ENCODE data around the gene ZNF618. TPM values are rescaled to one million over a fixed set of nuclear protein-coding genes. Genes with fewer than 3 reads are reported as not detected.

Gene ZNF618
- total RNA-seq, 4 donors from 2014 or later, result 0.26 to 1.2 (median 1.0) TPM

DNA sequence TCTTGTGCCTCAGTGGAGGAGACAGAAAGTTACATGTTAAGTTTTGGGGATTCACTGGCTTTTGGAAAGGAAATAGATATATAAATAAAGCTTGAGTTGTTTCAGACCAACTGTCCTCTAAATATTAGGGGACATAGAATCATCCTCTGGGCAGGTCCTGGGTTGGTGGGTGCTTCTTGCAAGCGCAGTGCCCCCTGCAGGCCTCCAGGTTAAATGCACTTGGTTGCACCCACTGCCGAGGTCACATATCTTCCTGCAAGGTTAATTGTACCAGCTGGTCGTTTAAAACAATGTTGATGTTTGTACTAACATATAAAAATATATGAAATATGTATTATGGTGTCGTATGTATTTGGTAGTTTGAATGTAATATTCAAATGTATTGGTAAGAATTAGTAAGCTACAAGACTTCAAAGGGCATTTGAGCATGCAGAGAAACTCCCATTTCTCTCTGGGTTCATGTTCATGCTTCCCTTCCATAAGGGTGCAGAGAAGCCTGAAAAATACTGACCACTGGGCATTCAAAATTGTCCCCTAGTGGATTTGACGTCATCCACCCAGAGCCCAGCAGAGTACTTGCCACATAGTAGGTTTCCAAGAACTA, 87.0 kb downstream of the ZNF618 start:
- H3K9me3 ChIP-seq, result no peaks in the 10 kb centered on the region
- peak; percentile 49 to 56 for ATAC-seq
- no peaks in the 10 kb centered on the region for H3K36me3 ChIP-seq
- peaks cover 0 to 10% of the 10 kb centered on the region in 2 donors for H3K4me1 ChIP-seq
- no peak overlapping the region for H3K4me3 ChIP-seq
- DNase-seq, result peak in 1 of 2 donors; percentile 32
- intact Hi-C loops (cut with DNase I; ENCODE audit: low total_unique reads) (loop anchor here (2.0 kb wide), 2 partner anchors 110 to 156 kb away; no protein-coding TSS in a partner anchor), in situ Hi-C loops (cut with MboI; ENCODE audit: low sequenced_read_pairs in 4 of 4) (loop anchor here in 3 of 4 donors (10.0 kb wide), 1 partner anchor 158 kb away; no protein-coding TSS in a partner anchor)
- no peak for TF ChIP-seq POLR2A (IDR thresholded peaks at IDR 0.05)
- TF ChIP-seq, protein P1, sequence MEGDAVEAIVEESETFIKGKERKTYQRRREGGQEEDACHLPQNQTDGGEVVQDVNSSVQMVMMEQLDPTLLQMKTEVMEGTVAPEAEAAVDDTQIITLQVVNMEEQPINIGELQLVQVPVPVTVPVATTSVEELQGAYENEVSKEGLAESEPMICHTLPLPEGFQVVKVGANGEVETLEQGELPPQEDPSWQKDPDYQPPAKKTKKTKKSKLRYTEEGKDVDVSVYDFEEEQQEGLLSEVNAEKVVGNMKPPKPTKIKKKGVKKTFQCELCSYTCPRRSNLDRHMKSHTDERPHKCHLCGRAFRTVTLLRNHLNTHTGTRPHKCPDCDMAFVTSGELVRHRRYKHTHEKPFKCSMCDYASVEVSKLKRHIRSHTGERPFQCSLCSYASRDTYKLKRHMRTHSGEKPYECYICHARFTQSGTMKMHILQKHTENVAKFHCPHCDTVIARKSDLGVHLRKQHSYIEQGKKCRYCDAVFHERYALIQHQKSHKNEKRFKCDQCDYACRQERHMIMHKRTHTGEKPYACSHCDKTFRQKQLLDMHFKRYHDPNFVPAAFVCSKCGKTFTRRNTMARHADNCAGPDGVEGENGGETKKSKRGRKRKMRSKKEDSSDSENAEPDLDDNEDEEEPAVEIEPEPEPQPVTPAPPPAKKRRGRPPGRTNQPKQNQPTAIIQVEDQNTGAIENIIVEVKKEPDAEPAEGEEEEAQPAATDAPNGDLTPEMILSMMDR (IDR thresholded peaks at IDR 0.05 in 4 of 5, conservative IDR thresholded peaks at IDR 0.05 in 1 of 5), result peak; percentile 54 to 79 (median 64)
- no peaks in the 10 kb centered on the region for H3K27me3 ChIP-seq
- no peak overlapping the region for H3K27ac ChIP-seq

DNA sequence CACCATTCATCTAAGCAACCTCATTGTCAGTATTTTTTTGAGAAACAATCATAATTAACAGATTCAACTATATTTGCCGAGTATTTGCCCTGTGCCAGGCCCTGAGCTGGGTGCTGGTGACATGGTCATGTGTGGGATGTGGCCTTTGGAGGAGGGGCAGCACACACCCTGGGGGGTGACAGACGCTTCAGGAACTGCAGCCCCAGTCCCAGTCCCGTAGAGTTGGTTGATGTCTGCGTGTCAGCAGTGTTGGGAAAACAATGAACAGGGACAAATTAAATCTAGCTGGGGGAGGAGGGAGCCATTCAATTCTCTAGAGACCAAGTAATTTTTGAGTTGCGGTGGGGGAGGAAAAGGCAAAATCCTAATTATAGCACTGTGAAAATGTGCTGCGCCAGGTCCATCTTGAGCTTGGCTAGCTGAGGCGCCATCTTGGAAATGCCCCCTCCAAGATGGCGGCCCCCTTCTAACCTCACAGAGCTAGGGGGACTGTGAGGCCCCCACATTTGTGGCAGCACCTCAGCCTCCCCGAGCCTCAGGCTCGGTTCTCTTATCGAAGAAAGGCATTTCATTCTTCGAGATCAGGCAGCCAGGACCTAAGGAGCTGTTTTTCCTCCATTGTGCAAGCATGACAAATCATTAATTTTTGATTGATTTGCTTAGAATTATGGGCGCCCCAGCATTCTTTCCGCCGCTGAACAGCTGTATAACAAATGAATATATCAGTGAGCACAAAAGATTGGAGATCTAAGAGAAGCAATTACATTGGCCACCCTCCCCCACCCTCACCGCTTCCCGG, 87.8 kb downstream of the ZNF618 start:
- Histone ChIP-seq H3K4me3 (no peak overlapping the region), H3K4me1 (peaks cover 0 to 10% of the 10 kb centered on the region in 2 donors)
- intact Hi-C loops (cut with DNase I; ENCODE audit: low total_unique reads), result loop anchor here (2.0 kb wide), 2 partner anchors 111 to 157 kb away; no protein-coding TSS in a partner anchor

DNA sequence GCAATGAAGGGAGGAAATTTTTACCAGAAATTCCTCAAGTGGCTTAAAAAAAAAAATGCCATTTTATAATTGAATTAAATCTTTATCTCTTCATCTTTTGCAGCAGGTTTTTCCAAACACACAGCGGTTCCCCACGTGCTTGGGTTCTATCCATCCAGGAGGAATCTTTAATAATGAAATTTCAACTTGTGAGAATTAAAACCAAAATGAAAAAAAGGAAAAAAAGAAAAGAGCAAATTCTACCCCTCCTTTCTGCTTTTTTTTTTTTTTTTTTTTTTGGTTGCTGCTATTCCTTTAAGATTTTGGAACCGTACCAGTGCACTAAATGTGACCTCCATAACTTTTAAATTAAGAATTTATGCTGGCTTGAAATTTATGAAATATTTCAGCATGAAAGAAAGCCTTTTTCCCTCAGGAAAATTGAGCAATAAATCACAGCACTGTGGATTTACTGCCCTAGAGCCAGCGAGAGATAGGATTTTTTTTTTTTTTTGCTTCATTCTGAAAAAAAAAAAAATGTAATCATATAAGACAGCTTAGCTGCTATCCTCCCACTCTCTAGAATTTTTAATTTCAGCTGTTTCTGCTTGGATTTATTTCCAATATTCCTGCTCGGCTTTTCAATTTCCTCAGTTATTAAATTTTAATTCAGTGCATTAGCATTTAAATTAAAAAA, 88.5 kb downstream of the ZNF618 start:
- Histone ChIP-seq H3K27ac (no peak overlapping the region), H3K4me1 (peaks cover 0 to 10% of the 10 kb centered on the region in 2 donors), H3K9me3 (no peaks in the 10 kb centered on the region), H3K36me3 (no peaks in the 10 kb centered on the region), H3K4me3 (no peak overlapping the region), H3K27me3 (no peaks in the 10 kb centered on the region)
- DNase-seq (no peak), ATAC-seq (no peak)
- intact Hi-C loops (cut with DNase I; ENCODE audit: low total_unique reads) (no loop called here), in situ Hi-C loops (cut with MboI; ENCODE audit: low sequenced_read_pairs in 4 of 4) (loop anchor here in 3 of 4 donors (10.0 kb wide), 1 partner anchor 160 kb away; no protein-coding TSS in a partner anchor)
- TF ChIP-seq POLR2A (IDR thresholded peaks at IDR 0.05), result no peak
- TF ChIP-seq, protein P1 (IDR thresholded peaks at IDR 0.05 in 4 of 5, conservative IDR thresholded peaks at IDR 0.05 in 1 of 5), result no peak

More for the DNA sequence above, 87.8 kb downstream of the ZNF618 start:
- DNase-seq (no peak), ATAC-seq (no peak)
- no peaks in the 10 kb centered on the region for H3K36me3 ChIP-seq
- TF ChIP-seq, protein P1 (IDR thresholded peaks at IDR 0.05 in 4 of 5, conservative IDR thresholded peaks at IDR 0.05 in 1 of 5), result no peak
- TF ChIP-seq POLR2A (IDR thresholded peaks at IDR 0.05), result no peak
- in situ Hi-C loops (cut with MboI; ENCODE audit: low sequenced_read_pairs in 4 of 4), result loop anchor here in 3 of 4 donors (10.0 kb wide), 1 partner anchor 159 kb away; no protein-coding TSS in a partner anchor
- no peak overlapping the region for H3K27ac ChIP-seq
- H3K9me3 ChIP-seq, result no peaks in the 10 kb centered on the region
- H3K27me3 ChIP-seq, result no peaks in the 10 kb centered on the region

DNA sequence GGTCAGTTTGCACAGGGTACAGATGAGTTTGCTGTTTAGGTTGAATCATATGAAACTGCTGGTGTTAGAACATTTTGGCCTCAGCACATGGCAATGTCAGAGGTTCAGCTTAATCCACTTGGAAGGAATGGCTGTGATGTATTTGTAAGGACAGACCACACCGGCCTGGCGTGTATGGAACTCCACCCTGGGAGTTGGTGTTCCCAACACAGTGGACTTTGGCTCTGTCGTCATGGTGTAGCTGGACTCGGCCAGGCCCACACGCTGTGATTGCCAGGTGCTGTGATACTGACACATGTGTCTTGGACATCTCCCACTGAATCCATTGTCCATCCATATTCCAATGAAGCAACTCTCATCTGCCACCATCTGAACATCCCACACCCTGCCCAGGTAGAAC, 90.3 kb downstream of the ZNF618 start:
- no peak overlapping the region for H3K4me3 ChIP-seq
- in situ Hi-C loops (cut with MboI; ENCODE audit: low sequenced_read_pairs in 4 of 4), result loop anchor here in 3 of 4 donors (10.0 kb wide), 1 partner anchor 162 kb away; no protein-coding TSS in a partner anchor
- H3K9me3 ChIP-seq, result no peaks in the 10 kb centered on the region
- peak overlapping the region in 1 of 4 donors; percentile 7 for H3K27ac ChIP-seq
- no peaks in the 10 kb centered on the region for H3K27me3 ChIP-seq
- H3K4me1 ChIP-seq, result peaks cover 0 to 10% of the 10 kb centered on the region in 2 donors
- TF ChIP-seq, protein P1 (IDR thresholded peaks at IDR 0.05 in 4 of 5, conservative IDR thresholded peaks at IDR 0.05 in 1 of 5), result no peak
- no peak for TF ChIP-seq POLR2A (IDR thresholded peaks at IDR 0.05)
- H3K36me3 ChIP-seq, result no peaks in the 10 kb centered on the region
- DNase-seq (peak; percentile 23 to 41), ATAC-seq (peak; percentile 33 to 72)
- intact Hi-C loops (cut with DNase I; ENCODE audit: low total_unique reads), result no loop called here
